Retinal pigment epithelial cell (primary cell): ENCODE data around the gene PLIN1.

Experiments used
- DNase-seq: peaks from one replicate; pipeline ENCODE4 v3.0.0-alpha.2; 2010; ENCODE audit warnings: low read depth
- H3K4me3 ChIP-seq: 2 replicates; pipeline ENCODE4 v1.5.1; 2011; ENCODE audit warnings: mild to moderate bottlenecking, low read length, control low read depth, moderate library complexity
- CTCF ChIP-seq: conservative IDR thresholded peaks from 2 replicates; pipeline ENCODE4 v1.5.1; 2011; ENCODE audit warnings: low read depth, low read length, control low read depth, inconsistent platforms

PLIN1 gene

GRCh38 chr15:89672221-89673164 is 6.7 kb downstream of the PLIN1 start:
- no peak overlapping the region for H3K4me3 ChIP-seq
- no peak for DNase-seq

GRCh38 chr15:89671687-89672086 is 7.5 kb downstream of the PLIN1 start:
- no peak overlapping the region for H3K4me3 ChIP-seq
- no peak for TF ChIP-seq CTCF
- DNase-seq, result no peak

More at GRCh38 chr15:89672221-89673164, 6.7 kb downstream of the PLIN1 start:
- no peak for TF ChIP-seq CTCF

GRCh38 chr15:89670971-89671560 is 8.1 kb downstream of the PLIN1 start:
- DNase-seq, result no peak
- H3K4me3 ChIP-seq, result no peak overlapping the region
- TF ChIP-seq CTCF, result no peak

- no peak for TF ChIP-seq CTCF
- H3K4me3 ChIP-seq, result no peak overlapping the region
- DNase-seq, result no peak
Observed at GRCh38 chr15:89669941-89670340, 9.2 kb downstream of the PLIN1 start.

- DNase-seq, result no peak
- TF ChIP-seq CTCF, result no peak
- no peak overlapping the region for H3K4me3 ChIP-seq
Observed at GRCh38 chr15:89669309-89669865, 9.8 kb downstream of the PLIN1 start.

- no peak overlapping the region for H3K4me3 ChIP-seq
- DNase-seq, result no peak
- no peak for TF ChIP-seq CTCF
Observed at GRCh38 chr15:89668171-89668570, 11.0 kb downstream of the PLIN1 start.
